Measurements from ENCODE around the gene CA10. TPM values are rescaled to one million over a fixed set of nuclear protein-coding genes. Genes with fewer than 3 reads are reported as not detected.

Gene CA10
- total RNA-seq, 1 experiment from 2014 or later, result 0.46 TPM

- Histone ChIP-seq H2BK15ac (ENCODE audit: low read depth, low read length) (no peak overlapping the region), H3K18ac (ENCODE audit: insufficient read length, low read depth, low read length) (no peak overlapping the region), H3K9ac (ENCODE audit: extremely low read depth, insufficient read length, low read length) (no peak overlapping the region), H2AK5ac (ENCODE audit: insufficient read length, low read length) (no peak overlapping the region), H3T11ph (ENCODE audit: low read length) (no peak overlapping the region), H2BK12ac (ENCODE audit: insufficient read length, low read depth, low read length) (no peak overlapping the region), H3K79me2 (ENCODE audit: insufficient read depth, low read length) (no peaks in the 10 kb centered on the region), H2AFZ (ENCODE audit: low read length) (no peak overlapping the region), H3K4me2 (ENCODE audit: insufficient read depth, insufficient read length, low read length) (no peak overlapping the region), H4K8ac (replicated peaks; ENCODE audit: insufficient read length, low read depth, low read length) (no peak overlapping the region), H3K27me3 (ENCODE audit: insufficient read depth, low read length) (no peaks in the 10 kb centered on the region), H3K4ac (ENCODE audit: low read depth, low read length) (no peak overlapping the region), H4K91ac (ENCODE audit: insufficient read length, low read depth, low read length) (no peak overlapping the region), H3K27ac (ENCODE audit: insufficient read length, low read depth, low read length) (no peak overlapping the region), H3K4me1 (ENCODE audit: insufficient read depth, low read length) (no peaks in the 10 kb centered on the region), H3K14ac (ENCODE audit: insufficient read depth, low read length) (no peak overlapping the region), H2BK5ac (ENCODE audit: insufficient read length, low read length) (no peak overlapping the region), H2BK120ac (ENCODE audit: low read depth, low read length, poor library complexity, severe bottlenecking) (no peak overlapping the region), H4K5ac (ENCODE audit: insufficient read length, low read depth, low read length) (no peak overlapping the region), H3K9me3 (ENCODE audit: control insufficient read depth, low read depth, low read length) (no peaks in the 10 kb centered on the region), H3K23me2 (ENCODE audit: insufficient read length, low read depth, low read length, poor library complexity, severe bottlenecking) (no peaks in the 10 kb centered on the region), H3K79me1 (ENCODE audit: insufficient read depth, low read depth, low read length, poor library complexity, severe bottlenecking) (no peaks in the 10 kb centered on the region), H3K56ac (ENCODE audit: insufficient read length, low read depth, low read length) (no peak overlapping the region), H2BK20ac (ENCODE audit: low read depth, low read length, poor library complexity, severe bottlenecking) (no peak overlapping the region), H4K20me1 (ENCODE audit: control insufficient read depth, insufficient read depth, insufficient read length) (no peaks in the 10 kb centered on the region), H3K23ac (ENCODE audit: insufficient read length, low read depth, low read length) (no peak overlapping the region)
- Mint-ChIP-seq H3K27me3 (ENCODE audit: low read depth) (peaks cover 1% of the 10 kb centered on the region), H3K4me1 (peaks cover 0 to 3% of the 10 kb centered on the region in 2 experiments; a peak in 1 of 4 replicates), H3K36me3 (ENCODE audit: insufficient read depth in 1 of 3, low read depth in 3 of 3) (no peaks in the 10 kb centered on the region), H3K9me3 (peaks cover 0 to 4% of the 10 kb centered on the region in 2 experiments; a peak in 1 of 5 replicates), H3K27ac (no peak overlapping the region), H3K4me3 (no peak overlapping the region)
- no peak for DNase-seq
- TF ChIP-seq CTCF (conservative IDR thresholded peaks at IDR 0.05), result no peak
Measured at GRCh38 chr17:51937264-51937663, 221.2 kb downstream of the CA10 start.

Measured in H9 (cell line).